Fibroblast of villous mesenchyme (primary cell): ENCODE measurements around the gene KIF21B. TPM values are rescaled to one million over a fixed set of nuclear protein-coding genes. Genes with fewer than 3 reads are reported as not detected.
"Not testable (repeated sequence)": the region's sequence is repeated elsewhere in the genome, so short reads cannot be mapped to it uniquely, and the experiment has no call there.

Source experiments
- DNase-seq: peaks from one replicate; pipeline ENCODE4 v3.0.0-alpha.2; 2010; ENCODE audit warnings: low read depth
- H3K4me3 ChIP-seq: 2 replicates; pipeline ENCODE4 v1.5.1; 2011; ENCODE audit warnings: low read depth, mild to moderate bottlenecking, low read length
- CTCF ChIP-seq: IDR thresholded peaks from 2 replicates; pipeline ENCODE4 v1.5.1; 2012; ENCODE audit warnings: low read depth, mild to moderate bottlenecking, low read length; ENCODE audit not compliant: insufficient read depth
- total RNA-seq: library from RNA; depleted of rRNA; stranded (reverse); fragments of >200 nt; gene quantifications from 2 replicates; pipeline ENCODE4 v1.2.3, GENCODE V29; 2012

KIF21B gene
- total RNA-seq, 1 donor = under 0.01 TPM

GRCh38 chr1:200965111-200965805, 58.3 kb downstream of the KIF21B start:
- no peak overlapping the region for H3K4me3 ChIP-seq
- DNase-seq = no peak
- no peak for TF ChIP-seq CTCF

GRCh38 chr1:200963888-200964287, 59.6 kb downstream of the KIF21B start:
- H3K4me3 ChIP-seq, DNase-seq: not testable (repeated sequence)

GRCh38 chr1:200963076-200963475, 60.4 kb downstream of the KIF21B start:
- no peak for TF ChIP-seq CTCF
- H3K4me3 ChIP-seq = no peak overlapping the region
- DNase-seq = no peak

- H3K4me3 ChIP-seq = no peak overlapping the region
- no peak for TF ChIP-seq CTCF
Observed at GRCh38 chr1:200962631-200963030, 60.9 kb downstream of the KIF21B start.

GRCh38 chr1:200962151-200962550, 61.4 kb downstream of the KIF21B start:
- not testable (repeated sequence) for DNase-seq, H3K4me3 ChIP-seq

More at GRCh38 chr1:200962631-200963030, 60.9 kb downstream of the KIF21B start:
- DNase-seq = no peak

GRCh38 chr1:200960948-200961340, 62.6 kb downstream of the KIF21B start:
- no peak for DNase-seq
- no peak for TF ChIP-seq CTCF
- H3K4me3 ChIP-seq = no peak overlapping the region

- DNase-seq = no peak
- no peak for TF ChIP-seq CTCF
- H3K4me3 ChIP-seq = no peak overlapping the region
Observed at GRCh38 chr1:200960236-200960947, 63.1 kb downstream of the KIF21B start.
